ENCODE results near the gene CETN2. TPM values are rescaled to one million over a fixed set of nuclear protein-coding genes. Genes with fewer than 3 reads are reported as not detected.

The CETN2 gene
- total and polyA plus RNA-seq, 8 donors: 6.6 to 31.4 (median 12.9) TPM

DNA sequence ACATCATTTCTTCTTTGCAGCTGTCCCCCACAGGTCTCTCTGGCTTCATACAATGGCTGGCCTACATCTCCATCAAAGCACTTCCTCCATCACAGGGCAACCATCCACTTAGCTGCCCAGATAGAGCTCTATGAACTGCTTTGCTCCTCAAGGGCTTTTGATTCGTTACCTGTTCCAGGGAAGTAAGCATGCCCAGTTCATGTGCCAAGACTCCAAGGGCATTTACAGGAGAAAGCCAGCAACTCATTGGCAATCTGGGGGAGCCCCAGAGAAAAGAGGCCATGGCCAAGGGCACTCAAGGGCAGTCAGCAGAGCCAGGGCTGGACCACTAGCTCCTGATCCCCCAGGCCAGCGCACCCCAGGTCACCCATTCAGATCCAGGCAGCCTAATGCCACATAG, 42.8 kb upstream of the CETN2 start:
- Histone ChIP-seq H3K36me3 (no peaks in the 10 kb centered on the region), H3K9me3 (no peaks in the 10 kb centered on the region), H3K4me1 (no peaks in the 10 kb centered on the region), H3K27me3 (peaks cover 0 to 15% (median 0%) of the 10 kb centered on the region in 4 donors), H3K4me3 (no peak overlapping the region), H3K27ac (no peak overlapping the region)
- DNase-seq: no peak
- TF ChIP-seq, protein P1, sequence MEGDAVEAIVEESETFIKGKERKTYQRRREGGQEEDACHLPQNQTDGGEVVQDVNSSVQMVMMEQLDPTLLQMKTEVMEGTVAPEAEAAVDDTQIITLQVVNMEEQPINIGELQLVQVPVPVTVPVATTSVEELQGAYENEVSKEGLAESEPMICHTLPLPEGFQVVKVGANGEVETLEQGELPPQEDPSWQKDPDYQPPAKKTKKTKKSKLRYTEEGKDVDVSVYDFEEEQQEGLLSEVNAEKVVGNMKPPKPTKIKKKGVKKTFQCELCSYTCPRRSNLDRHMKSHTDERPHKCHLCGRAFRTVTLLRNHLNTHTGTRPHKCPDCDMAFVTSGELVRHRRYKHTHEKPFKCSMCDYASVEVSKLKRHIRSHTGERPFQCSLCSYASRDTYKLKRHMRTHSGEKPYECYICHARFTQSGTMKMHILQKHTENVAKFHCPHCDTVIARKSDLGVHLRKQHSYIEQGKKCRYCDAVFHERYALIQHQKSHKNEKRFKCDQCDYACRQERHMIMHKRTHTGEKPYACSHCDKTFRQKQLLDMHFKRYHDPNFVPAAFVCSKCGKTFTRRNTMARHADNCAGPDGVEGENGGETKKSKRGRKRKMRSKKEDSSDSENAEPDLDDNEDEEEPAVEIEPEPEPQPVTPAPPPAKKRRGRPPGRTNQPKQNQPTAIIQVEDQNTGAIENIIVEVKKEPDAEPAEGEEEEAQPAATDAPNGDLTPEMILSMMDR (IDR thresholded peaks at IDR 0.05): no peak
- no peak for FAIRE-seq
- ATAC-seq: no peak
- intact Hi-C loops (cut with DNase I): no loop called here
- 60 to 68% methylated on average over 2 of the region's 2 CpGs for WGBS, 2 donors

GRCh38 chrX:152872522-152872921, 42.0 kb upstream of the CETN2 start:
- peaks cover 0 to 15% (median 0%) of the 10 kb centered on the region in 4 donors for H3K27me3 ChIP-seq
- no peak overlapping the region for H3K27ac ChIP-seq
- DNase-seq (no peak), FAIRE-seq (no peak), ATAC-seq (no peak)
- no peaks in the 10 kb centered on the region for H3K36me3 ChIP-seq
- no peak overlapping the region for H3K4me3 ChIP-seq
- 54 to 91% methylated on average over 1 of the region's 2 CpGs for WGBS, 2 donors
- intact Hi-C loops (cut with DNase I): no loop called here
- TF ChIP-seq, protein P1 (IDR thresholded peaks at IDR 0.05): no peak
- H3K9me3 ChIP-seq: no peaks in the 10 kb centered on the region
- H3K4me1 ChIP-seq: no peaks in the 10 kb centered on the region

DNA sequence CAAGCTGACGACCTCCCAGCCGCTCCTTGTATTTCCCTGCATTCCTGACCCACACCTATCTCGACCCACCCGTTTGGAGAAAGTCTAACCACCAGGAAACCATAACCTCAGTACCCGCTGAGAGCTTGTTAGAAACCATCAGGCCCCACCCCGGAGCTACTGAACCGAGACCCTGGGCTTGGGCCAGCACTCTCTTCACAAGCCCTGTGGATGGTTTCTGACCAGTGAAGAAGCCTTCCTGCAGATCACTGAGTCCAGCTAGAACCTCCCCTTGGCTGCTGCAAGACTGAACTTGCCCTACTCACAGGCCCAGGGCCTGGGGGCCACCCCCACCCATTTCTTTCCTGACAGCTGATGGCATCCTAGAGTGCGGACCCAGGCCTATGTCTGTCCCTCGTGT, 40.7 kb upstream of the CETN2 start:
- no peak for DNase-seq
- TF ChIP-seq, protein P1 (IDR thresholded peaks at IDR 0.05): no peak
- intact Hi-C loops (cut with DNase I): no loop called here
- H3K4me1 ChIP-seq: no peaks in the 10 kb centered on the region
- no peak for ATAC-seq
- H3K27me3 ChIP-seq: peaks cover 0 to 4% (median 0%) of the 10 kb centered on the region in 4 donors
- no peak for FAIRE-seq
- H3K36me3 ChIP-seq: no peaks in the 10 kb centered on the region
- H3K9me3 ChIP-seq: no peaks in the 10 kb centered on the region
- no peak overlapping the region for H3K4me3 ChIP-seq
- no peak overlapping the region for H3K27ac ChIP-seq
- WGBS, 2 donors: 82 to 87% methylated on average over 9 of the region's 9 CpGs

GRCh38 chrX:152869972-152870371, 39.4 kb upstream of the CETN2 start:
- FAIRE-seq (no peak), DNase-seq (no peak), ATAC-seq (no peak)
- WGBS, 2 donors: 80 to 92% methylated on average over 7 of the region's 7 CpGs
- Histone ChIP-seq H3K36me3 (no peaks in the 10 kb centered on the region), H3K9me3 (no peaks in the 10 kb centered on the region), H3K4me1 (no peaks in the 10 kb centered on the region), H3K4me3 (no peak overlapping the region), H3K27me3 (peaks cover 0 to under 1% (median 0%) of the 10 kb centered on the region in 4 donors), H3K27ac (no peak overlapping the region)
- intact Hi-C loops (cut with DNase I): no loop called here
- TF ChIP-seq, protein P1 (IDR thresholded peaks at IDR 0.05): no peak

GRCh38 chrX:152866386-152866785, 35.8 kb upstream of the CETN2 start:
- FAIRE-seq (no peak), ATAC-seq (no peak), DNase-seq (no peak)
- Histone ChIP-seq H3K36me3 (no peaks in the 10 kb centered on the region), H3K9me3 (no peaks in the 10 kb centered on the region), H3K4me1 (no peaks in the 10 kb centered on the region), H3K27ac (no peak overlapping the region), H3K27me3 (no peaks in the 10 kb centered on the region), H3K4me3 (no peak overlapping the region)
- 86 to 94% methylated on average over 5 of the region's 5 CpGs for WGBS, 2 donors
- intact Hi-C loops (cut with DNase I): no loop called here
- TF ChIP-seq, protein P1 (IDR thresholded peaks at IDR 0.05): no peak
